Fibroblast of skin of left quadriceps (primary cell): ENCODE measurements around the gene USP32.

Experiments used
- DNase-seq, 2 experiments: peaks; one replicate each; pipeline ENCODE4 v3.0.0-alpha.2; 2013; ENCODE audit warnings: low read depth in 2 of 2

Gene USP32

DNA sequence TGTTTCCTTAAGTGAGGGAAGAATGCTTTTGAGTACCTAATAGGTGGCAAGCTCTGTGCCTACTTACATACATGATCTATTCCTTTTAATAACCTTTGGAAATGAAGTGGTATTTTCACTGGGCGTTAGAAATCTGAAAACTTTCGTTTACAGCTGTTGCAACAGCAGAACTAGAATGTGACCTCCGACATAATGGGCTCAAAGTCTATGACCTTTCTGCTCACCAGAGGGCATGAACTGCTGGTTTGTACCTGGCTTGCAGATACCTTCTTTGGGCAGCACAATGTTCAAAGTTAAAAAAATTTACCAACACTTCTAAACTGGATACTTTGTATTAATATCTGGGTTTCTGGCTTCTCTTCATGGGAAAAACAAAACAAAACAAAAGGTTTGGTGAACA lies 217.9 kb downstream of the USP32 start:
- DNase-seq, result no peak

DNA sequence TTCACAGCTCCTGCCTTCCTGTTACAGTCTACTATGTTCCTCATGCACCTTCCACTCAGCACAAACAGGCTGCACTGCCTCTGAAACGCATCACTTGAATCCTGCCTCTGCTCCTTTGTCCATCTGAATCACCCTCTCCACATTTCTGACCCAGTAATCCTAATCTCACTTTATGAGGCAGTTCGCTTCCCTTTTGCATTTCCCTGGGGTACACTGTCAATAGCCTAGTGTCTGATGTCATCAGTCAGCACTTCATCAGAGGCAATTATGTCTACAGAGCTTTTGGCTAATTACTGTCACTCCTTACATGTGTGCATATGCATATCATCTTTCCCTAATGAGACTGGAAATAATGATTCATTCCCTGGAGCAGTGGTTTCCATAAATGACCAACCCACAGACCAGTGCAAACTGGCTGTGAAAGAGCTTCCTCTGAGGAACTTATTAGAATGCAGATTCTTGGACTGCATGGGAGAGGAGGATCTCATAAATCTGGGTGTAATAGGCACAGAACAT lies 218.6 kb downstream of the USP32 start:
- DNase-seq, result peak in 1 of 2 experiments; percentile 15

DNA sequence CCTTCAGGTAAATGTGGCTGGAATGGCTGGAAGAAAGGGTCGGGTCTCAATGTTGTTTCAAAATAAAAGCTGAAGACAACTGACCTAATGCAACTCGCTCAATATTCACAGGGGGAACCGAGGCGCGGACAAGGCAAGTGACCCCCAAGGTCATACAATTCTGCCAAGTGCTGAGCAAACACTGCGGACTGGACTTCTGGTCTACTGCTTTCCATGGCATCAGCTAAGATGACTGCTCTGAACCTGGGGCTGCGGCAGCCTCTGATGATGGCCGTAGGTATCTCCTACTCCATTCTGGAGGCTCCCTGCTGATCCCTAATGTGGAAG lies 220.2 kb downstream of the USP32 start:
- no peak for DNase-seq

DNA sequence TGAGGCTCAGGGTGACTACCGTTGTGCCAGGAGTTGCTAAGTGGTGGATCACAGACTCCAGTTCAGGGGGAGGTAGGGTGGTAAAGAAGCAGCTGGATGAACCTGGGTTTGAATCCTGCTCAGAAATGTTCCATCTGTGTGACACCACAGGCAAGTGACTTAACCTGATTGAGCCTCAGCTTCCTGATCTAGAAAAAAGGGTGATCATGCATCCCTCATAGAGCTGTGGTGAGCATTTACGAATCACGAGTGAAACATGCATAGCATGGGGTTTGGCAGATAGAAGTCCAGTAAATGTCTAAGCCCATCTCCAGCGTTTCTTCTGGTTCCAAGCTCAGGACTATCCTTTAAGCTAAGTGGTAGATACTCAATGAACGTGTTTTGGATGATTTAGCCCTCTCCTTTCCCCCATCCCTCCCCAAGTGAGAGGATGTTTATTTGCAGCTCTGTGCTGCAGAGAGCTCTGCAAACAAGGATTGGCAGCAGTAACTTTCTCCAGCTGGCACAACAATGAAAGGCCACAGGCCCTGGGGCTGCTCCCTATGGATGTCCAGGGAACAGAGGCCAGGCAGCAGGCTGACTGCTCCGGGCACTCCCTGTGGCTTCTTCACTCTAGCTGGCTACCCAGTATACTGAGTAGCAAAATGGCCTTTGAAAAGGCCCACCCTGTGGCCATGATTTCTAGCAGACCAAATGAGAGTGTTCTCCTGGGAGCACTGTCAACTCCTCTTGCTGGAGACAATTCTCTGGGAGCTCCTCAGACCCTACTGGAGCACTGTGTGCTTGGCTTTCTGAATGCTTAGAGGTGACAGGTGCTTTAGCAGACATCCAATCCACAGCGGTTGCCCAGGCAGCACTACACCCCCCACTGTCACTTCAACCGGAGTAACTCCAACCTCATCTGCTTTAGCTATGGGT lies 220.8 kb downstream of the USP32 start:
- no peak for DNase-seq

DNA sequence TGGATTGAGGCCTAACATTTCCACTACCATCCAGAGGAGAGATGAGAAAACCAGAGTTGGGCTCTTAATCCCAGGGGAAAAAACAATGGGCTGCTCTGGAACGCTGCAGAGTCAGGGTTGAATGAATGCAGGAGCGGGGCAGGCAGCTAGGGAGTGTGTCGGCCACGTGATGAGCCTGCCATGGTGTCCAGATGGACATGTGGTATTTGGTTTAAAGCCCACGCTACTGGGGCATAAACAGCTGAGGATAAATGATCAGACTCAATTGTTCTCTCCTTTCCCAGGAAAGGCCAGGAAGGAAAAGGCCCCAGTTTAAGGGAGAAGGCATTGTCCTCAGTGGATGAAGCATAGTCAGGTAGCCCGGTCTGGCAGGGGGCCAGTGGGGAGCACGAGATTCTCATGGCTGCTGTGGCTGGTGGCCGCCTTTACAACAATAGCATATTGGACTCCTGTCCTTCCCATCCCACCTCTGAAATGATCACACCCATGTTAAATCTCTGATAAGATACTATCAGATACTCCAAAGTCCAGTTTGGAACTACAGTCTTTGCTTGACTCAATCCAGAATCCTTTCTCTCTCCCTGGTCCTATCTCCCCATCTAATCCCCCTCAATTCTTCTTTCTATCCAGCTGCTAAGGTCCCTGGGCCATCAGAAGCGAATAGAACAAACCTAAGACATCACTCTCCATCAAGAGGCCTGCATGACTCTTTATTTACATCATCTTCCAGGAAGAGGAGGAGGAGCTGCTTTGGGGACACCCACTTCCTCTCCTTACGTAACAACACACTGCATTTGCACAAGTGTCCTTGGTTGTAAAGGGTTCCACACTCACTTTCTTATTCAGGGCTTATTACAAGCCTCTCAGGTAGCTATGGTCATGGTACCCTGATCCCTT lies 221.8 kb downstream of the USP32 start:
- DNase-seq, result no peak

DNA sequence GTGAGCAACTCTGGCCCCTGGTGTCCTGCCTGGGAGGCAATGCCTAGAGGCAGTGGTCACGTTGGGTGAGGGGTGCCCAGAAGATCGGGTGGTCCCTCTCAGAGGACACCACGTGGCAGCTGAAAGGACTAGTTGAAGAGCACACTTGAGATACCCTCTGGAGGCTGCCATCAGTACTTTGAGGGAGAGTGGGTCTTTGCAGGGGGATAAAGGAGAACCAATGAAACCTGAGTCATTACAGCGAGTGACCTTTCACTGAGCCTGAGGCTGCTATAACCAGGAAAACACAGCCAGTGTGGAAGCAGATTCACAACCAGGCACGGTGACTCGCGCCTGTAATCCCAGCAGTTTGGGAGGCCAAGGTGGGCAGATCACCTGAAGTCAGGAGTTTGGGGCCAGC lies 223.3 kb downstream of the USP32 start:
- DNase-seq, result no peak

DNA sequence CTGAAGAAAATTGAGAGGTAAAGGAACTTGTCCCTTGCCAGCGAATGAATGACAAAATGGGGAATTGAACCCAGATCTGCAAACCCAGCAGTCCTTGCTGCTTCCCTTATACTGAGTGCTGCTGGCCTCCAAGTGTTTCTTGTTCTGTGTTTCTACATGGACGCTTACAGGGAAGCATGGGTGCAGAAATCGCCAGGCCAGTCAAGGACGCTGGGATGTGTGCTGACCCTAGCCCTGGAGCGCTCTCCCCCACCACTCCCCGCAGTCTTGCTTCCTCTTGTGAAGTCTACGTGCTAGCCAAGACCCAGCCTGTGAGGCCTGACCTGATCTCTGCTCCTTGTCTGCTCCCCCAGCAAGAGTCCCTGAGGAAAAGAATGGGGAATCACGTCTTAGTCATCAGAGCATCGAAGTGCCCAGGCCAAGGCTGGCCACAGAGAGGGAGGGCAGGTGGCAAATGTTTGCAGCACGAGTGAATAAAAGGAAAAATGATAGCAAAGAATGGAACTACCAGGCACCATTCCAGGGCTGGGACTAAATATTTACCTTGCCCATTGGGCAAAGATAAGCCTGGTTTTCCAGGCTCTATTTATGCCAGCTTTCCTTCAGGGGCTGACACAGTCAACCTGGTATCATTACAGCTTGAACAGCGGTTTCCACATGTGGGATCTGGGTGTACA lies 224.7 kb downstream of the USP32 start:
- DNase-seq, result no peak

DNA sequence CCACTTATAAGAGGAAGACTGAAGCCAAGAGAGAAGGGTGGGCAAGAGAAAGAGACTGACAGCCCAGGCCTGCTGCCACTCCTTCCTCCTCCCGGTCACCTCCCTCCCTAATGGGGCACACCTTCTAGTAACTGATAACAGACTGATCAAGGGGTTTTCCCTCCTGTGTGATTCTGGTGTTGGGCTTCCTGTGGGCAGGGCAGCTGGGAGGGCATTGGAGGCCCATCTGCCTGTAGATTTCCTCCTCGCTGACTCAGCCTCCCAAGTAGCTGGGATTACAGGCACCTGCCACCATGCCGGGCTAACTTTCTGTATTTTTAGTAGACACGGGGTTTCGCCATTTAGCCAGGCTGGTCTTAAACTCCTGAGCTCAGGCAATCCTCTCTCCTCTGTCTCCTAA lies 226.0 kb downstream of the USP32 start:
- DNase-seq, result no peak

DNA sequence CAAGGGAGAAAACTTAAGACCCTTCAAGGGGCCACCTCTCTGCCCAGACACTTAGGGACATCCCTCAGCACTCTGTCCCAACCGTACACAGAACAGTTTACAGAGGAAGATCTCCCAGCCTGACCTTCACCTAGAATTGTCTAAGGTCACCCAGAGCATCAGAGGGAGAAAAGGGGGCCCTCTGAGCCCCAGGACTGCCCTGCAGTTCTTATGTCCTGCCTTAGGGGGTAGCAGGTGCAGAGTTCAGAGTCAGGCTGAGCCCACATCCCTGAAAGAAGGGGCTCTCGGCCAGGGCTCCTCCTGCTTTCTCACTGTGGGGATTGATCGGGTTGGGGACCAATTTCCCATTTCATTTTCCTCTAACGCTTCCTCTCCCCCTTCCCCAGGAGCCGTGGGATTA lies 226.7 kb downstream of the USP32 start:
- DNase-seq, result no peak

DNA sequence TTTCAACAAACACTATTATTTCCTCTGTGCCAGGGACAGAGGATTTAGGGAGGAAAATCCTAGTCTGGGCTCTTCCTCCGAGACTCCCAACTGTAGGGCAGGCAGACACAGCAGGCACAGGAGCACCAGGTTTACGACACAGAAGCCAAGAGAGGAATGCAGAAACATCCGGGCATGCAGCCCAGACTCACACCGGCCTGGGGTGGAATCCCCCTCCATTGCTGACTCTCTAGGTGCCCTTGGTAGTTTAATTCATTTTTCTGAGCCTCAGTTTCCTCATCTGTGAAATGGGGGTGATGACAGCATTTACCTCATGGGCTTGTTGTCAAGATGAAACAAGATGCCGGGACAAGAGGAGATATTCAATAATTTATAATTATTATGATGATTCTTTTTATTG lies 227.2 kb downstream of the USP32 start:
- DNase-seq, result no peak

DNA sequence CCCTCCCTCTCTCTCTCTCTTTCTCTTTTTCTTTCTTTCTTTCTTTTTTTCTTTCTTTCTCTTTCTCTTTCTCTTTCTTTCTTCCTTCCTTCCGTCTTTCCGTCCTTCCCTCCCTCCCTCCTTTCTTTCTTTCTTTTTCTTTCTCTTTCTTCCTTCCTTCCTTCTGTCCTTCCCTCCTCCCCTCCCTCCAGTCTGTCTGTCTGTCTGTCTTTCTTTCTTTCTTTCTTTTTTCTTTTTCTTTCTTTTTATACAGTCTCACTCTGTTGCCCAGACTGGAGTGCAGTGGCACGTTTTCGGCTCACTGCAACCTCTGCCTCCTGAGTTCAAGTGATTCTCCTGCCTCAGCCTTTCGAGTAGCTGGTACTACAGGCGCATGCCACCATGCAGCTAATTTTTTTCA lies 227.8 kb downstream of the USP32 start:
- no peak for DNase-seq

DNA sequence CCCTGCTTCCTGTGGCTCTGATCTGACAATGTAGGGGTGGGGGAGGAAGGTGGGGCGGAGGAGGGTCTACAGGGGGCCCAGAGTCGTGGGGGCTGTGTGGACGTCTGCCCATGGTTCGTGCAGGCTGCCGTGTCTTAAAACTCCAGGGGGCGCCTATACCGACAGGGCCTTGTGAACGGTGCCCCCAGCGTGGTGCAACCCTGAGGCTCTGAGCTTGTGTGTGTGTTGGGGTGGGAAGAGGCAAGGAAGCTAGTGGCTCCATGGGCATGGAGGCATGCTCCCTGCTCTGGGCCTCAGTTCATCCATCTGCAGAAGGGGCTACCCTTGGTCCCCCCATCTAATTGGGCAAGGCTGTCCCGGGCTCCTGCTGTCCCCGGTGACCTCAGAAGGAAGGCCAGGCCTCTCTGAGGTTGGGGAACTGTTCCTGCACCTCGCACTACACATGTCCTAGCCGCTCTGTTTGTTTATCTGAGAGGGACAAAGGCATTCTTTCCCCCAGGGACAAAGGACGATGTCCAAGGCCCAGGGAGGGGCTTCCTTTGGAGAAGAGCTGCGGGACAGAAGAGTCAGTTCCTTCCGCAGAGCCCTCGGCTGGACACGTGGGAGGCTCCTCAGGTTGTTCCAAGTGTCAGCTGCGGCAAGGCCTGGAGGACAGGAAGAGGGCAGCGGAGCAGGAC lies 228.7 kb downstream of the USP32 start:
- no peak for DNase-seq

DNA sequence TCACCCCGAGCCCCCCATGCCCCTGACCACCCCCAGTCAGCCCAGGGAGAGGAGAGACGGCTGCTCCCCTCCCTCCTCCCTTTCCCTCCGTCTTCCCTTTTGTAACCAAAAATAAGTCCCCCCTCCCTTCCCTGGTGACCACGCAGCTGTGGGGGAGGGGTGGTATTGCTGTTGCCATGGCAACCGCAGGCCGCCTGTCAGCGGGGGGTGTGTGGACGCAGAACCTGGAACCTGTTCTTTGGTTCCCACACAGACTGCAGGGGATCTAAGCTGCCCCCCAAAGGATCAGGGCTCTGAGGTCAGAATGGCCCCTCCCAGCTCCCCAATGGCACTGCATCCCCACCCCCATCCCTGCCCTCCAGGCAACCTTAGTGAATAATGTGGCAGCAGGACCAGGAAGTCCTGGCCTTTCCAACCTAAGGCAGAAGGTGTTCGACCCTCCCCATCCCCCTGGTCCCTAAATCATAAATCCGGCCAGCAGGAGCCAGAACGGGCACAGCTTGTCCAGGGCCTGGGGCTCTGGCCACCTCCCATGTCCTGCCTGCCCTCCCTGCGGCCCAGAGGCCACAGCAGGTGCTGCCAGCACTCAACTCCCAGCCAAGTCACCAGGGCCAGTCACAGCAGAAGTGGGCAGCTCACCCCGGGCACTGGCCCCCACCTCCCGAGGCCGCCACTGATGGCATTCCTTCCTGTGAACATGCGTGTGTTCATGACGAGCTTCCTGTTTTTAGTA lies 230.2 kb downstream of the USP32 start:
- DNase-seq, result no peak

DNA sequence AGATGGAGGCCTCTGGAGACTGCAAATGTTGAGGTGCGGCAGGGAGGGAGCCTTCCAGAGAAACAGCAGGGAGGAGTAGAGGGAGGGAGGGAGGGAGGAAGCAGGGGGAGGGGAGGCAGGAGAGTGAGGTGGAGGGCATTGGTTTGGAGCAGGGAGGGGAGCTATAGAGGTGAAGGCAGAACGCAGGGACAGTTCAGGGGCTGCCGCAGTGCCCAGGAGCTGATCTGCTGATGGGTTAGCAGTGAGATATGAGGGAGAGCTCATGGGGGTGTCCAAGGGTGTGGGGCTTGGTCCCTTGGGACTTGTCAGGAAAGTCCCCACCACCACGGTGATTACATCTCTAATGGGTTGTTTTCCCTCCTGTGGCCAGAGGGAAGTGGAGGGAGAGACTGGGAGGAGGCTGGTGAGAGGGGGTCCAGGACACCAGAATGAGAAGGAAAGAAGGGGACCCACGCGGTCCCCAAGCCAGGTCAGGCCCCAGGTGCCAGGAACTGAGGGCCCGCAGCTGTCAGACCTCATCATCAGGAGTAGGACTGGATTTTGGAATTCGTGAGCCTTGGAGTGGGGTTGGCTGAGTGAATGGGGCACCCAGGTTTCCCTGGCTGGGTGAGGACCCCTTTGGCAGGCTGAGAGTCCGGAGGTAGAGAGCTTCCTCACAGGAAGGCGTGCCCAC lies 231.0 kb downstream of the USP32 start:
- DNase-seq, result no peak

DNA sequence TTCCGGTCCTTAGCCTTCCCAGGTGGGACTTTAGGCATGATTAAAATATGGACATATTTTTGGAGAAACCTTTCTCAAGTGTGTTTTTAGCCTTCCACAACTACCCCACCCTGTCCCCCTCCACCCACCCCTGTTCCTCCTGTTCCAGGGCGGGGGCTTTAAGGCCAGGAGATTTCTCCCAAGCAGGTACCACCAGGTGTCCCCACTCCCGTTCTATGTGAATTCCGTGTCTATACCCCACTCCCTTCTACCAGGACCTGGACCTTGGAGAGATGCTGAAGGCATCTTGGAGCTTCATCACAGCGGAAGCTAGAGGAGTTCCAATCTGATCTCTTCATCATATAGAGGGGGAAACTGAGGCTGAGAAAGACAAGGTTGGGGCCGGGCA lies 232.5 kb downstream of the USP32 start:
- DNase-seq, result no peak

DNA sequence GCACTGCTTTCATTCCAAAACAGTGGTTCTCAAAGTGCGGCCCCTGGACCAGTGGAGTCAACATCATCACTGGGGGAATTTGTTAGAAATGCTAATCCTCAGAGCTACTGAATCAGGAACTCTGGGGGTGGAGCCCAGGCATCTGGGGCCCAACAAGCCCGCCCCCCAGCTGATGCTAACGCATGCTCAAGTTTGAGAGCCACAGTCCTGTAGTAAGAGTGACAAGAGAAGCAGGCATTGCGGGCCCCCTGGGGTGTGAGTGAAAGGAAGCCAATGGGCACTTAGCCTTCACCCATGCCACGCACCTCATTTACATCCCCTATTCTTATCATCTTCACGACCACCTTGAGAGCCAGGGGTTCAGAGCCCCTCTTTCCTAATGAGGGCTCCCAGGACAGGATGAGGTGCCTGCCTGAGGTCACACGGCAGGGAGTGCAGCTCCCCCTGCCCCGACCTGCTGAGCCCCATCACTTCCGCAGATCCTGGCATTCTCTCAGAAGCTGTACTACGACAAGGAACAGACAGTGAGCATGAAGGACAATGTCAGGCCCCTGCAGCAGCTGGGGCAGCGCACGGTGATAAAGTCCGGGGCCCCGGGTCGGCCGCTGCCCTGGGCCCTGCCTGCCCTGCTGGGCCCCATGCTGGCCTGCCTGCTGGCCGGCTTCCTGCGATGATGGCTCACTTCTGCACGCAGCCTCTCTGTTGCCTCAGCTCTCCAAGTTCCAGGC lies 233.0 kb downstream of the USP32 start:
- no peak for DNase-seq

DNA sequence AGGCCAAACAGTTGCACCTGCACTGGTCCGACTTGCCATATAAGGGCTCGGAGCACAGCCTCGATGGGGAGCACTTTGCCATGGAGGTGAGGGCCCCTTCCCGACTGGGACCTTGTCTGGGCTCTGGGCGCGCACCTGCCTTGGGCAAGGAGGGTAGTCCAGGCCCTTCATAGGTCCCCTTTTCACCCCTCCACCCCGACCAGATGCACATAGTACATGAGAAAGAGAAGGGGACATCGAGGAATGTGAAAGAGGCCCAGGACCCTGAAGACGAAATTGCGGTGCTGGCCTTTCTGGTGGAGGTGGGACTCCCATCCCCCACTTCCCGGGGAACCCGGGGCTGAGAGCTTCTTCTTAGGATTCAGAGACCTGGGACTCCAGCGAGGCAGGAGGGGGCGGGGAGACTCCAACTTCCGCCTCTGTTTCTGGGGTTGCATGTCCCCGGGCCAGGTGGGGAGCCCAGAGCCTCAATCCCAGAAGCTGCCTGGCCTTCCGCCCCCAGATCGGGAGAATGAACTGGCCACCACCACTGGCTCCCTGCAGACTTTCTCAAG lies 234.4 kb downstream of the USP32 start:
- no peak for DNase-seq

DNA sequence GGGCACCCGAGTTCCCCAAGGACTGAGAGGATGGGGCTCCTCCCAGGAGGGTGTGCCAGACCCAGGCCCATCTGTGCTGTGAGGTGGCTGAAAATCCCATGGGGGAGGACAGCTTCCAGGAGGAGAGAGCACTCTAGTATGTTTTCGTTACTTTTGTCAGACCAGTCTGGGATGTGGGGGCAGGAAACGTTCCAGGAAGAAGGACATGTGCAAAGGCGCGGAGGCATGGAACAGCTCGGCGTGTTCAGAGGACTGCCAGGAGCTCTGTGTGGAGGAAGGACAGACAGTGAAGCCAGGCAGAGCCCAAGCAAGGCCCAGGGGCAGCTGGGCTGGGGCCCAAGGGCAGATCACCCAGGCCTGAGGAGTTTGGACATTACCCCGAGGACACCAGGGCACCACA lies 235.2 kb downstream of the USP32 start:
- DNase-seq, result no peak

DNA sequence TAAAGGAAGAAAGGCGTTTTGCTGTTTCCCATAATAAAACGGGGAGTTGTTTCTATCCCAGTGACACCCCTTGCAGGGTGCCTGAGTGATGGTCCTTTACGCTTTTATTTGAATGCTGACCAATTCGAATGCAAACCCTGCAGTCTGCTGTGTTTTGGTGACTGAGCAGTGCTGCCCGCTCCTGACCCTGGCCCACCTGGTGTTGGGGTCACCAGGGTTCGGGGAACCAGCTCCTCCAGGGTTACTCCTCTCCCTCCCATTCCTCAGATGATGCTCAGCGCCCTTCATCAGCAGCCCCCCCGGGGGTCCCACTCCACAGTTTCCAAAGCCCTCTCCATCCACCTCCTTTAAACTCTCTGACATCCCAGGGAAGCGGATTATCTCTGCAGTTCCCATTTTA lies 236.1 kb downstream of the USP32 start:
- DNase-seq, result no peak
